ENCODE measurements around the gene SEPSECS. TPM values are rescaled to one million over a fixed set of nuclear protein-coding genes. Genes with fewer than 3 reads are reported as not detected.

The SEPSECS gene
- total and polyA plus RNA-seq, 9 of the 15 experiments (the other 6 are each of a cell fraction or from before 2014, with no cell fraction given) = 3.9 to 17.2 (median 7.9) TPM

DNA sequence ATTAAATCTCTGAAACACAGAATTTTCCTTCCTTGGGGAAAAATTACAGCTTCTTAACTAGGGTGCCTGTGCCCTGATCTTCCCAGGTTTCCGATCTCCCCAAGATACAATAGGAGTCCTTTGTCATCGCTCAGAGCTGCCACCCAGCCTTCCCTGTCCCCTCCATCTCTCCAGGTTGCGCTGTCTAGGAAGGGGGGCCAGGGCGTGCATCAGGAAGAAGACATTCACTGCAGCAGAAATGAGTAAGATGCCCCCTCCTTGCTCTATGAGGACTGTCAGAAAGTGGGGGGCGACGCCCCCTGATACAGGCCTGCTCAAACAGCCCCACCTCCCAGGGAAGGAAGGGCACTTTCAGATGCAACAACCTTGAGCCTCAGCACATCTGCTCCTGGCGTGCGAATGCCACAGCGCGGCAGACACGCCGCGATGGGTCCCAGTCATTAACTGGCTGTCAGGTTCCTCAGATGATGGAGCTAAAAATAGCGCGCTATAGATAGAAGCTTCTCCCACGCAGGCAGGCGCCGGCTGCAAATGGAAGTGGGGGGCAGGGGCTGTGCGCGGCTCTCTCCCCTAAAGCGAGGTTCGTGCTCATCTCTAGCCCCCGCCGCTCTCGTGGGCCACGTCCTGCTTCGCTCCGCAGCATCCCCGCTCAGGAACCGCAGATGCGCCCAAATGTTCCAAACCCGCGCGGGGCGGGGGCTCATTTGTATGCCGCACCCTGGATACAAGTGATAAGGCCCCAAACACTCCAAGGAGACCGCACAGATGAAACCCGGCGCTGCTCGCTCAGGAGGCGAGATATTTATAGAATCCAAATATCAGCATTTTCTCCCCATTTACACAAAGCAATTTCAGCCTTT lies 71.9 kb downstream of the SEPSECS start (continued):
- TF ChIP-seq YY1 (IDR thresholded peaks at IDR 0.05; ENCODE audit: borderline replicate concordance in 1 of 3, control insufficient read depth in 1 of 3, extremely low read depth in 1 of 3, insufficient read depth in 3 of 3, insufficient read length in 1 of 3, insufficient replicate concordance in 2 of 3, low read depth in 1 of 3, low read length in 2 of 3) = no peak
- TF ChIP-seq EWSR1 (IDR thresholded peaks at IDR 0.05; ENCODE audit: borderline replicate concordance, low read depth, partially characterized antibody) = no peak
- no peak for TF ChIP-seq MYBL2 (IDR thresholded peaks at IDR 0.05; ENCODE audit: low read depth)
- no peak for TF ChIP-seq MYBL2 (CRISPR knock-in tag; IDR thresholded peaks at IDR 0.05; ENCODE audit: borderline replicate concordance)
- TF ChIP-seq KHSRP (IDR thresholded peaks at IDR 0.05) = no peak

DNA sequence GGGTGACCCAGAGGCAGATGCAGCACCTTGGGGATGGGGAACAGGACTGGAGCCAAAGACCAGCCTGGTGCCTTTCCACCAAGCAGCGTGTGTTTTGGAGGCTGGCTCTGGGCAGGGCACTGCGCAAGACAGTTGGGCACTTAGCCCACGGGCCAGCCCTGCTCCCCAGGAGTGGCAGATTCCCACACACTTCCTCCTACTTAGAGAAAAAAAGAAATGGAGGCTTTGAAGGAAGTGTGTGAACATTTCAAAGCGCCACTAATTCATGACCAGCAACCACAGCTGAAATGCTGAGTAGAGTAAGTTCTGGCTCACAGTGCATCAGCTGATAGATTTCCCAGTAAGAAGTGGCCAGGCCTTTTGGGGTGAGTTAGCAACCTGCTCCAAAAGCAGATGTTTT lies 74.6 kb downstream of the SEPSECS start:
- in situ Hi-C loops (cut with MboI) = no loop called here
- H3K4me1 ChIP-seq (replicated peaks in 1 of 2; ENCODE audit: control insufficient read depth in 2 of 2, insufficient read depth in 2 of 2, low read length in 2 of 2) = peaks cover 18 to 19% of the 10 kb centered on the region in 2 experiments
- WGBS (ENCODE audit: insufficient coverage, low coverage, missing lambda C conversion rate) = 8% methylated on average over 4 of the region's 4 CpGs
- no peak overlapping the region for H3K4me3 ChIP-seq
- TF ChIP-seq HNRNPLL (IDR thresholded peaks at IDR 0.05; ENCODE audit: low read depth, low read length, poor library complexity, severe bottlenecking) (no peak), ZFP30 (CRISPR knock-in tag; IDR thresholded peaks at IDR 0.05; ENCODE audit: borderline replicate concordance) (no peak), TCF7 (IDR thresholded peaks at IDR 0.05; ENCODE audit: borderline replicate concordance) (no peak), CBFA2T3 (IDR thresholded peaks at IDR 0.05) (no peak)
- TF ChIP-seq, protein P1, sequence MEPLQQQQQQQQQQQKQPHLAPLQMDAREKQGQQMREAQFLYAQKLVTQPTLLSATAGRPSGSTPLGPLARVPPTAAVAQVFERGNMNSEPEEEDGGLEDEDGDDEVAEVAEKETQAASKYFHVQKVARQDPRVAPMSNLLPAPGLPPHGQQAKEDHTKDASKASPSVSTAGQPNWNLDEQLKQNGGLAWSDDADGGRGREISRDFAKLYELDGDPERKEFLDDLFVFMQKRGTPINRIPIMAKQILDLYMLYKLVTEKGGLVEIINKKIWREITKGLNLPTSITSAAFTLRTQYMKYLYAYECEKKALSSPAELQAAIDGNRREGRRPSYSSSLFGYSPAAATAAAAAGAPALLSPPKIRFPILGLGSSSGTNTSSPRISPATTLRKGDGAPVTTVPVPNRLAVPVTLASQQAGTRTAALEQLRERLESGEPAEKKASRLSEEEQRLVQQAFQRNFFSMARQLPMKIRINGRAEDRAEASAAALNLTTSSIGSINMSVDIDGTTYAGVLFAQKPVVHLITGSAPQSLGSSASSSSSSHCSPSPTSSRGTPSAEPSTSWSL (CRISPR knock-in tag; IDR thresholded peaks at IDR 0.05; ENCODE audit: borderline replicate concordance) = no peak
- TF ChIP-seq, protein P2, sequence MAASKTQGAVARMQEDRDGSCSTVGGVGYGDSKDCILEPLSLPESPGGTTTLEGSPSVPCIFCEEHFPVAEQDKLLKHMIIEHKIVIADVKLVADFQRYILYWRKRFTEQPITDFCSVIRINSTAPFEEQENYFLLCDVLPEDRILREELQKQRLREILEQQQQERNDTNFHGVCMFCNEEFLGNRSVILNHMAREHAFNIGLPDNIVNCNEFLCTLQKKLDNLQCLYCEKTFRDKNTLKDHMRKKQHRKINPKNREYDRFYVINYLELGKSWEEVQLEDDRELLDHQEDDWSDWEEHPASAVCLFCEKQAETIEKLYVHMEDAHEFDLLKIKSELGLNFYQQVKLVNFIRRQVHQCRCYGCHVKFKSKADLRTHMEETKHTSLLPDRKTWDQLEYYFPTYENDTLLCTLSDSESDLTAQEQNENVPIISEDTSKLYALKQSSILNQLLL (CRISPR knock-in tag; IDR thresholded peaks at IDR 0.05; ENCODE audit: borderline replicate concordance) = no peak
- POLR2A ChIA-PET = no interaction called here
- no peak overlapping the region for H3K9ac ChIP-seq (ENCODE audit: insufficient read depth in 1 of 2, low read depth in 2 of 2, low read length in 2 of 2)
- H3K9me3 ChIP-seq (replicated peaks; ENCODE audit: control insufficient read depth, insufficient read depth, low read depth, low read length) = no peaks in the 10 kb centered on the region
- H2AFZ ChIP-seq (ENCODE audit: low read depth, low read length) = no peak overlapping the region
- no peak overlapping the region for H3K27ac ChIP-seq (ENCODE audit: extremely low read depth, low read depth, low read length)
- CTCF ChIA-PET (ENCODE audit: low intra/inter-chr PET ratio) = no interaction called here
- no TSS peak for BruUV-seq (replicated peaks)
- no peaks in the 10 kb centered on the region for H3K36me3 ChIP-seq (ENCODE audit: control insufficient read depth, insufficient read depth, low read length)
- H3K4me2 ChIP-seq (ENCODE audit: insufficient read depth, low read length) = no peak overlapping the region
- intact Hi-C loops (cut with micrococcal nuclease) = no loop called here
- ATAC-seq = no peak
- no peak for FAIRE-seq
- DNase-seq (ENCODE audit: extremely low read depth in 1 of 4, low spot score in 3 of 4) = no peak
- H3K27me3 ChIP-seq (ENCODE audit: control insufficient read depth in 2 of 2, insufficient read depth in 2 of 2, low read length in 2 of 2) = peaks cover 20 to 66% of the 10 kb centered on the region in 2 experiments; a peak in 3 of 5 replicates
- no peaks in the 10 kb centered on the region for H3K79me2 ChIP-seq (ENCODE audit: control insufficient read depth, insufficient read depth, low read length)
- peaks cover 10% of the 10 kb centered on the region; the same call in 1 of the 2 replicates for H4K20me1 ChIP-seq (replicated peaks; ENCODE audit: control insufficient read depth, insufficient read depth, low read length)
- H3K9me1 ChIP-seq (ENCODE audit: control insufficient read depth, insufficient read depth, low read length) = no peaks in the 10 kb centered on the region
